ENCODE results near the gene COPS3. TPM values are rescaled to one million over a fixed set of nuclear protein-coding genes. Genes with fewer than 3 reads are reported as not detected.

COPS3 gene
- total and polyA plus RNA-seq, 2 donors (not counting 1 experiment from before 2014, with no cell fraction given): 62.3 to 80.6 TPM

DNA sequence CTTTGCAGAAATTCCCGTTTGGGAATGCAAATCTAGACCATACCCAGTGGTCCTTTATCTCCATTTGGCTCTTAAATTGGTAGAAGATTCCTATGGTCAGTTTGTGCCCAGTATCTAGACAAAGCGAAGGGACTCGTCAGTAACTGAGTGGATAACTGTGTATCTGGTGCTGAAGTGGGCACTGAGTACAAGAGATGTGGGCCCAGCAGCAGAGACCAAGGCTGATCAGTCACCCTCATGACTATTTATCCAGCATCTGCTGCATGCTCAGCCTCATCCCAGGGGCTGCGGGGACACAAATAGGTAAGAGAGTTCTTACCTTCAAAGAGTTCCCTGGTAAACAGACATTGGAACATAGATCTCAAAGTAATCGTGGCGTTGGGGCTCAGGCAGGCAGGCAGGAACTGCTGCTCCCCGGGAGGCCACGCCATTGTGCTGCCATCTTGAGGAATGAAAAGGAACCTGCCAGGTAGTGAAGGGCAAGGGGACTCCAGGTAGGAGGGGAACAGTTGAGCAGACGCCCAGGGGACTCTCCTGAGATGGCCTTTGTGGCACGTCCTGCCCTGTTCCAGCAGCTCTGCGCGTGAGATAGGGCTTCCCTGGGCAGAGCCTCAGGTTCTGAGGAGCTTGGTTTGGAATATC lies 32.4 kb upstream of the COPS3 start:
- H2AFZ ChIP-seq (ENCODE audit: low read length): no peak overlapping the region
- no peak for DNase-seq (ENCODE audit: low read depth in 2 of 2)
- H3K4me2 ChIP-seq (ENCODE audit: extremely low read depth, insufficient read depth, low read length): no peak overlapping the region

DNA sequence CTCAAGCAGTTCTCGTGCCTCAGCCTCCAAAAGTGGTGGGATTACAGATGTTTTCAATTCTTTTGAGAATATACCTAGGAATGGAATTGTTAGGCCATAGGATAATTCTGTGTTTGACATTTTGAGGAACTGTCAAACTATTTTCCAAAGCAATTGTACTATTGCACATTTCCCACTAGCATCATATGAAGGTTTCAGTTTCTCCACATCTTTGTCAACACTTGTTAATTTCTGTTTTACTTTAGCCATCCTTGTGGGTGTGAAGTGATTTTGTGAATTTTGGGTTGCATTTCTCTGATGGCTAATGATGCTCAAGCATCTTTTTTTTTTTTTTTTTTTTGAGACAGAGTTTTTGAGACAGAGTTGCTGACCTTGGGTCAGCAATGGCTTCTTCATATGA lies 28.3 kb upstream of the COPS3 start:
- no peaks in the 10 kb centered on the region for H3K9me3 ChIP-seq (ENCODE audit: control insufficient read depth, insufficient read depth, low read depth, low read length)
- H3K36me3 ChIP-seq (ENCODE audit: control insufficient read depth, insufficient read depth, low read length): no peaks in the 10 kb centered on the region

More for the DNA sequence above, 32.4 kb upstream of the COPS3 start:
- Histone ChIP-seq H4K20me1 (ENCODE audit: control insufficient read depth, extremely low read depth, insufficient read depth, low read length) (no peaks in the 10 kb centered on the region), H3K27ac (ENCODE audit: insufficient read depth, low read length) (no peak overlapping the region), H3K4me1 (ENCODE audit: control insufficient read depth, extremely low read depth, insufficient read depth, low read length) (no peaks in the 10 kb centered on the region), H3K36me3 (ENCODE audit: control insufficient read depth, insufficient read depth, low read length) (no peaks in the 10 kb centered on the region), H3K9me3 (ENCODE audit: control insufficient read depth, insufficient read depth, low read depth, low read length) (no peaks in the 10 kb centered on the region), H3K79me2 (ENCODE audit: control insufficient read depth, insufficient read depth, low read length) (no peaks in the 10 kb centered on the region), H3K9ac (ENCODE audit: insufficient read depth, low read length) (no peak overlapping the region), H3K27me3 (ENCODE audit: control insufficient read depth, insufficient read depth, low read length) (no peaks in the 10 kb centered on the region), H3K4me3 (replicated peaks in 1 of 4; ENCODE audit: control extremely low read depth in 1 of 4, insufficient read depth in 1 of 4, low read depth in 3 of 4, low read length in 4 of 4) (no peak overlapping the region)
- TF ChIP-seq, protein P1, sequence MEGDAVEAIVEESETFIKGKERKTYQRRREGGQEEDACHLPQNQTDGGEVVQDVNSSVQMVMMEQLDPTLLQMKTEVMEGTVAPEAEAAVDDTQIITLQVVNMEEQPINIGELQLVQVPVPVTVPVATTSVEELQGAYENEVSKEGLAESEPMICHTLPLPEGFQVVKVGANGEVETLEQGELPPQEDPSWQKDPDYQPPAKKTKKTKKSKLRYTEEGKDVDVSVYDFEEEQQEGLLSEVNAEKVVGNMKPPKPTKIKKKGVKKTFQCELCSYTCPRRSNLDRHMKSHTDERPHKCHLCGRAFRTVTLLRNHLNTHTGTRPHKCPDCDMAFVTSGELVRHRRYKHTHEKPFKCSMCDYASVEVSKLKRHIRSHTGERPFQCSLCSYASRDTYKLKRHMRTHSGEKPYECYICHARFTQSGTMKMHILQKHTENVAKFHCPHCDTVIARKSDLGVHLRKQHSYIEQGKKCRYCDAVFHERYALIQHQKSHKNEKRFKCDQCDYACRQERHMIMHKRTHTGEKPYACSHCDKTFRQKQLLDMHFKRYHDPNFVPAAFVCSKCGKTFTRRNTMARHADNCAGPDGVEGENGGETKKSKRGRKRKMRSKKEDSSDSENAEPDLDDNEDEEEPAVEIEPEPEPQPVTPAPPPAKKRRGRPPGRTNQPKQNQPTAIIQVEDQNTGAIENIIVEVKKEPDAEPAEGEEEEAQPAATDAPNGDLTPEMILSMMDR (conservative IDR thresholded peaks at IDR 0.05 in 1 of 2, IDR thresholded peaks at IDR 0.05 in 1 of 2; ENCODE audit: low read depth in 1 of 2, low read length in 2 of 2): peak in 1 of 2 donors; percentile 33
- TF ChIP-seq EZH2 (IDR thresholded peaks at IDR 0.05; ENCODE audit: low read length, missing control alignments): no peak

DNA sequence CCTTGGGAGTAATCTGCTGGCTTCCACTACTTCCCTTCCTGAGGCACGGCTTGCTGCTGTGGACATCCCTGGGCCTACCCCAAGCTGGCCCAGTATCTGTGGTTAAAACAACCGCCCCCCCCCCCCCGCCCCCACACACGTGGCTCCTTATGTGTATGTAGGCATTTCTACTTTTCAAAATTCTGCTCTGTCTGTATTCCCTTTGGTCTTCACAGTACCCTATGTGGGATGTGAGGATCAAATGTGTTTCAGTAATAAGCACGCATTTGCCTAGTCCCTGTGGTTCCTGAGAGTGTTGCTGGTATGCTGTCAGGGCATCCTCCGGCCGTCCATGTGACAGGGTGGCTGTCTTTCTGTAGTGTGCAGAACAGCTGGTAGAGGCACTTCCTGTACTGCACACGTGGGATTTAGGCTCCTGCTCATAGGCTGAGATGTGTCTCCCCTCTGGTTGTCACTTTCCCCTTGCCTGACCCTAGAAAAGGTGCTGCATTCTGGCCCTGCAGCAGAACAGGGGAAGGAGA lies 24.3 kb upstream of the COPS3 start:
- H4K20me1 ChIP-seq (ENCODE audit: control insufficient read depth, extremely low read depth, insufficient read depth, low read length): no peaks in the 10 kb centered on the region
- no peak overlapping the region for H3K9ac ChIP-seq (ENCODE audit: insufficient read depth, low read length)
- H3K4me2 ChIP-seq (ENCODE audit: extremely low read depth, insufficient read depth, low read length): no peak overlapping the region
- no peak for DNase-seq (ENCODE audit: low read depth in 2 of 2)
- no peaks in the 10 kb centered on the region for H3K27me3 ChIP-seq (ENCODE audit: control insufficient read depth, insufficient read depth, low read length)
- H3K36me3 ChIP-seq (ENCODE audit: control insufficient read depth, insufficient read depth, low read length): no peaks in the 10 kb centered on the region
- no peak overlapping the region for H2AFZ ChIP-seq (ENCODE audit: low read length)
- H3K27ac ChIP-seq (ENCODE audit: insufficient read depth, low read length): no peak overlapping the region
- TF ChIP-seq, protein P1 (conservative IDR thresholded peaks at IDR 0.05 in 1 of 2, IDR thresholded peaks at IDR 0.05 in 1 of 2; ENCODE audit: low read depth in 1 of 2, low read length in 2 of 2): no peak
- no peak for TF ChIP-seq EZH2 (IDR thresholded peaks at IDR 0.05; ENCODE audit: low read length, missing control alignments)
- no peaks in the 10 kb centered on the region for H3K4me1 ChIP-seq (ENCODE audit: control insufficient read depth, extremely low read depth, insufficient read depth, low read length)
- H3K79me2 ChIP-seq (ENCODE audit: control insufficient read depth, insufficient read depth, low read length): no peaks in the 10 kb centered on the region
- no peaks in the 10 kb centered on the region for H3K9me3 ChIP-seq (ENCODE audit: control insufficient read depth, insufficient read depth, low read depth, low read length)
- H3K4me3 ChIP-seq (replicated peaks in 1 of 4; ENCODE audit: control extremely low read depth in 1 of 4, insufficient read depth in 1 of 4, low read depth in 3 of 4, low read length in 4 of 4): no peak overlapping the region

More for the DNA sequence above, 28.3 kb upstream of the COPS3 start:
- TF ChIP-seq EZH2 (IDR thresholded peaks at IDR 0.05; ENCODE audit: low read length, missing control alignments): no peak
- TF ChIP-seq, protein P1 (conservative IDR thresholded peaks at IDR 0.05 in 1 of 2, IDR thresholded peaks at IDR 0.05 in 1 of 2; ENCODE audit: low read depth in 1 of 2, low read length in 2 of 2): no peak
- H3K4me2 ChIP-seq (ENCODE audit: extremely low read depth, insufficient read depth, low read length): no peak overlapping the region
- H3K9ac ChIP-seq (ENCODE audit: insufficient read depth, low read length): no peak overlapping the region
- no peaks in the 10 kb centered on the region for H3K27me3 ChIP-seq (ENCODE audit: control insufficient read depth, insufficient read depth, low read length)
- DNase-seq (ENCODE audit: low read depth in 2 of 2): no peak
- no peaks in the 10 kb centered on the region for H3K4me1 ChIP-seq (ENCODE audit: control insufficient read depth, extremely low read depth, insufficient read depth, low read length)
- H2AFZ ChIP-seq (ENCODE audit: low read length): no peak overlapping the region
- H3K27ac ChIP-seq (ENCODE audit: insufficient read depth, low read length): no peak overlapping the region
- no peak overlapping the region for H3K4me3 ChIP-seq (replicated peaks in 1 of 4; ENCODE audit: control extremely low read depth in 1 of 4, insufficient read depth in 1 of 4, low read depth in 3 of 4, low read length in 4 of 4)
- no peaks in the 10 kb centered on the region for H3K79me2 ChIP-seq (ENCODE audit: control insufficient read depth, insufficient read depth, low read length)
- H4K20me1 ChIP-seq (ENCODE audit: control insufficient read depth, extremely low read depth, insufficient read depth, low read length): no peaks in the 10 kb centered on the region

Measured in fibroblast of lung (primary cell).